ENCODE data around the gene SARS2. TPM values are rescaled to one million over a fixed set of nuclear protein-coding genes. Genes with fewer than 3 reads are reported as not detected.
"Not testable (repeated sequence)": the region's sequence is repeated elsewhere in the genome, so short reads cannot be mapped to it uniquely, and the experiment has no call there.

SARS2 gene
- total RNA-seq, 1 experiment from 2014 or later, result 17.3 TPM

- DNase-seq (ENCODE audit: low read depth), result no peak
Measured at GRCh38 chr19:38892841-38893240, 37.7 kb downstream of the SARS2 start.

DNA sequence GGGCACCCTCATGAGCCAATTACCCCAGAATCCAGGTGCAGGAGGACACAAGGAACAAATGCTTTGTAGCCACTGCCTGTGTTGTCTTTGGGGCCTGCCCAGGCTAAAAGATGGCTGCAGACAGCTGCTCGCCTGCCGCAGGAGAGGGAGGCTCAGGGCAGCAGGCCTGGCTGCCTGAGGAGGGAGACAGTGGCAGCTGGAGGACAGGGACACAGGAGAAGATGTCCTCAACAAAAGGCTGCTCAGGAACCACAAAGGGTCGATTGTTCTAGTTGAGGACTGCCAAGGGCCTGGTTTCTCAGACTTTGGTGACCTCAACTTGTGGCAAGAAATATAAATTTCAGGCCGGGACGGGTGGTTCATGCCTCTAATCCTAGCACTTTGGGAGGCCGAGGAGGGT lies 38.8 kb downstream of the SARS2 start:
- DNase-seq (ENCODE audit: low read depth), result no peak

- no peak for DNase-seq (ENCODE audit: low read depth)
Measured at GRCh38 chr19:38890686-38891085, 39.9 kb downstream of the SARS2 start.

- DNase-seq (ENCODE audit: low read depth), result no peak
Measured at GRCh38 chr19:38889803-38890202, 40.8 kb downstream of the SARS2 start.

DNA sequence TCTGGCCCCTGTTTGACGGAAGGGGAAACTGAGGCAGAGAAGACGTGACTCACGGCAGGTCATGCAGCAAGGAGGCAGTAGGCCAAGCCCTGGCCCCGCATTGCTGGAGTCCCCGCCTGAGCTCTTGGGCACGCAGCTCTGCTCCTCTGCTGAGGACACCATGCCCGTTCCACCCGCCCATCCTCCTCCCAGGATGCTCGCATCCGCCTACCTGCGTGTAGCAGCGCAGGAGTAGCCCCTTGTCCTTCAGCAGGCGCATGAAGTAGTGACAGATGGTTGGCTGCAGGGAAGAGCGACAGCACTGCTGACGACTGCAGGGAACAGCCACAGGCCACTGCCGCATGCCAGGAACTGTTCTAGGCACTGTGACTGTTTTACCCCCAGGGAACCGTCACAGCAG lies 41.7 kb downstream of the SARS2 start:
- DNase-seq (ENCODE audit: low read depth), result no peak

DNA sequence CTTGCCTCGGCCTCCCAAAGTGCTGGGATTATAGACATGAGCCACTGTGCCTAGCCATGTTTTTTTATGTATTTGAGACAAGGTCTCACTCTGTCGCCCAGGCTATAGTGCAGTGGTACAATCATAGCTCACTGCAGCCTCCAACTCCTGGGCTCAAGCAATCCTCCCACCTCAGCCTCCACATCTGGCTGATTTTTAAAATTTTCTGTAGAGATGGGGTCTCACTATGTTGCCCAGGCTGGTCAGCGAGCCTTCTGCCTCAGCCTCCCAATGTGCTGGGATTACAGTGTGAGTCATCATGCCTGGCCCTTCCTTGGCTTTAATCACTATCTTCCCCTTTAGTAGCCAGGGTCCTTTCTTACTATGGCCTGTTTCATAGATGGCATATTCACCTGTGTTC lies 45.9 kb downstream of the SARS2 start:
- not testable (repeated sequence) for DNase-seq (ENCODE audit: low read depth)

DNA sequence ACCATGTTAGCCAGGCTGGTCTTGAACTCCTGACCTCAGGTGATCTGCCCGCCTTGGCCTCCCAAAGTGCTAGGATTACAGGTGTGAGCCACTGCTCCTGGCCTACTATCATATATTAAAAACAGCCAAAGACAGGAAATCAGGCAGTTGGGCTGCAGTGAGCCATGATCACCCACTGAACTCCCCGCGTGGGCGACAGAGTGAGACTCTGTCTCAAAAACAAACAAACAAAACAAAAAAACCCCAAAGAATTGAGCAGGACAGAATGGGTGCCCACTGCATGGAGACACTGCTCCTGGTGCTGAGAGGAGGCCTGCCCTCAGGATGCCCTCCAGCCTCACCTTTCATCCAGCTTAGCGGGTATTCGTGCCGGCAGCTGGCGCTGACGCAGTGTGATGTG lies 47.3 kb downstream of the SARS2 start:
- DNase-seq (ENCODE audit: low read depth), result no peak

DNA sequence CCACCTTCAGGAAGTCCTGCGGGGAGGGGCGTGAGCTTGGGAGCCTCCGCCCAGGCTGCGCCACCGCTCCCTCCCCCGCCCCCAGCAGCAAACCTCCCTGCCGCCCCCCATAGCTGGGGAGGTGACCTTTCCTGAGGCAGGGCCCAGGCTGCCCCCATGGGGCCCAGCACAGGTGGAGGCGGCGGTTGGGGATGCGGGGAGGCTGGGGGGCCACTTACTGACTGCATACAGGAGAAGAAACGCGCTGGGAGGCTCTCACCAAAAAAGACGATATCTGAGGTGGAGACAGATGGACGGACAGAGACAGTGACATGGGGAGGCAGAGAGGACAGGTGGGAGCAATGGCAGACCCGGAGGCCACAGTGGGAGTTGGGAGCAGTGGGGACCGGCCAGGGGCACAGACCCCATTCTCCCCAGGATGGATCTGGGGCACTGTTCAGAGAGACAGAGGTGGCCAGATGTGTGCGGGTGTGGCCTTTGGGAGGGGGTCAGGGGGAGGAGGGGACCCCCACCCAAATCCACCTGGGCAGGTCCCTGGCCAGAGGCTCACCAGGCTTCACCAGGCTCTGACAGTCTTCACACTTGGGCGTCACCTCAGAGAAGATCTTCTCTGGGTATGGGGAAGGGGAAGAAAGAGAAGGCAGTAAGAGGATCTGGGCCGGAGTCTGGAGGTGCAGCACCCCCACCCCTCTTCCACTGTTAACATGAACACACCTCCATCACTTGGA lies 49.5 kb downstream of the SARS2 start:
- no peak for DNase-seq (ENCODE audit: low read depth)

DNA sequence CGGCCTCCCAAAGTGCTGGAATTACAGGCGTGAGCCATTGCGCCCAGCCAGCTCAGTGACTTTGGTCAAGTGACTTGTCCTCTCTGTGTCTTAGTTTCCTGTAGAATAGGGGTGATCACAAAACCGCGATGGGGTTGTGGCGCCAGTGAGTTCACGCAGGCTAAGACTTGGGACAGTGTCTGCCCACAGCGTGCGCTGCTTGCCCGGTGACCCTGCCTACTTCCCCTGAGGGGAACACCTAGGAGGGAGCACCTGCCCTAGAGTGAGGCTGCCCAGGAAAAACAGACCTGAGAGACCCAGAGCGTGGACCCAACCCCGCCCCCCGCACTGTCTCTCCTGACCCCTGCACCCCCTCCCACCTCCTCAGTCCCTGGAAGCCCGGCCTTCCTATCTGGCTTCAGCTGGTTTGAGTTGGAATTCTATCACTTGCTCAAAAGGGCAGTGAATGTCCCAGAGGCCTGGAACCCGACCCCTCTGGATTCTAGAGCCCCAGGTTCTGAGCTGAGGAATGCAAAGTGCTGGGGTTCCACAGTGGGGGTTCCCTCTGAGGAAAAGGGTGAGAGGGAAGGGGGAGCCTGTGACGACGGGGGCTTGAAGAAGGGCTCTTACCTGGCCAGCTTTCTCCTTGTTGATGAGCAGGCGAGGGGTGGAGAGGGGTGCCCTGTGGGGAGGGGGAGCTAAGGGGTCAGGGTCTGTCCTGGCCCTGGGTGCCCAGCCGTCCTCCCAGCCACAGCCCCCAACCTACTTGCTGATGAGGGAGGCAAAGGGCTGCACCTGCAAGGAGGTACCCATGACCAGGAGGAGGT lies 50.3 kb downstream of the SARS2 start:
- DNase-seq (ENCODE audit: low read depth), result no peak

DNA sequence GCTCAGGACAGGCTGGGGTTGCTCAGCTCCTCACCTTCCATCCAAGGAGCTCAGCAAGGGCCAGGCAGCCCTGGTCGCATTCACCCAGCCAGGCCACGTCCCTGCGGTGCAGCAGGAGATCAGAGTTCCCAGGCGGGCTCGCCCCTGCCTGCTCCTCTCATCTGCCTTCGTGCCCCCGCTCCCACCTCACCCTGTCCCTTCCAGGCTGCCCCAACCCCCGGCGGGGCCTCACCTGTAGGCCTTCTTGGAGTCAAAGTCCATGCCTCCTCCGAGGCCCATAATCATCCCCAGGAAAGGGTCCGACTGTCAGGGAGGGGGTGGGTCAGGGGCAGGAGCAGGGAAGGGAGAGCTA lies 51.2 kb downstream of the SARS2 start:
- DNase-seq (ENCODE audit: low read depth), result no peak

GRCh38 chr19:38878575-38879399 lies 51.8 kb downstream of the SARS2 start:
- DNase-seq (ENCODE audit: low read depth), result no peak

GRCh38 chr19:38877781-38878574 lies 52.6 kb downstream of the SARS2 start, which contains the start of gene RINL:
Gene RINL, minus strand, starts transcription at chr19:38878275. Its CDS starts 1,533 bp downstream, at chr19:38876742.
- DNase-seq (ENCODE audit: low read depth), result no peak

GRCh38 chr19:38875656-38876395 lies 54.7 kb downstream of the SARS2 start:
- no peak for DNase-seq (ENCODE audit: low read depth)

DNA sequence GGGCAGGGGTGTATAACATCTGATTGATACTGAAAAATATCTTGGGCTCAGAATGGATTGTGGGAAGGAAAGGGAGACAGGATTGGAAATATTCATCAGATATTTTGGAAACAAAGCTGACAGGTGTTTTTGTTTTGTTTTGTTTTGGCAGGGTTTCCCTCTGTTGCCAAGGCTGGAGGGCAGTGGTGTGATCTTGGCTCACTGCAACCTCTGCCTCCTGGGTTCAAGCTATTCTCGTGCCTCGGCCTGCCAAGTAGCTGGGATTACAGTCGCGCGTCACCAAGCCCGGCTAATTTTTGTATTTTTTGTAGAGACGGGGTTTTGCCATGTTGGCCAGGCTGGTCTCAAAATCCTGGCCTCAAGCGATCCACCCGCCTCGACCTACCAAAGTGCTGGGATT lies 57.2 kb downstream of the SARS2 start:
- DNase-seq (ENCODE audit: low read depth), result not testable (repeated sequence)

DNA sequence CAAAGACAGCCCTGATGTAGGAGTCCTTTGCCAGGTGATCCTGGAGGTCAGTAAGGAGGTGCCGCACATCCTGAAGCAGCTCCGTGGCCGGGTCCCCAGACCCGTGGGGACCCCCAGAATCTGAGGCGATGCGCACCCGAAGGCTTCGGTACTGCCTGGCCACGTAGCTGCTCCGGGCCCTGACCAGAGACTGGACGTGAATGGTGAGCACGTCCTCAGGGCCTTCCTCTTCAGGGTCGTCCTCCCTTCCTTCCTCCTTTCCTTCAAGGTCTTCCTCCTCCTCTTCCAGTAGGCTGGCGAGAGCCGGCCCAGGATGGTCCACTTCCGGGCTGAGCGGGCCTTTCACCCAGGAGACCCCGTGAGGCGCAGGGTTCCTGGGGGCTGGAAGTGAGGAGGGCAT lies 60.0 kb downstream of the SARS2 start:
- DNase-seq (ENCODE audit: low read depth), result no peak

DNA sequence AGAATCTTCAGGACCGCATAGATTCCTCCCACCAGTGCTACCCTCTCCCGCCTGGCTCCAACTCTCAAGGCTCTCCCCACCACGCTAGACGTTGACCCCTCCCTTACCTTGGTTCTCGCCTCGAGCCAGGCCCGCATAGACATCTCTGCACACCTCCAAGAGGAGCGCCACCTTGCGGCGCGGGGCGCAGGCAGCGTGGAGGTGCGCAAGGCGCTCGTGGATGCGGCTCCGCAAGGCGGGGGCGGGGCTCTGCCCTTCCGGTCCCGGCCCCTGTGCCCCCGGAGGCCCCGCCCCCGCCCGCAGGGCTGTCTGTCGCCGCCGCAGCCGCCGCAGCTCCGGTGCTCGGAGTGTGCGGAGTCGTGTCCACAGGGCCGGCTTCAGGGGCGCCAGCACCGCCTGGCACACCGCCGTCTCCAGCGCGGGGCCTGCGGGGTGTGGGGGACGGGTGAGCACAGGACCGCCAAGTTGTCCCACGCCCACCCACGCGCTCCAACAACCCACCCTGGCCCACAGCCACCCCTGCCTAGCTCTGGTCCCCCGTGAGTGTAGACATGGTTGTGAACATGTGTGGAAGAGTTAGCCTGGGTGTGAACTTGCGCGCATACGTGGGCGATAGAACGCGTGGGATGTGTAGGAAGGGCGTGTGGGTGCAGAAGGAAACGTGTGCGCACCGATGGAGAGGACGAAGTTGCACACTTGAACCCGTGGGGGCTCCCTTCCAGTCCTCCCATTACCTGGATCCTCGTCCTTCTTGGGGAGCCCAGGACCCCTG lies 60.5 kb downstream of the SARS2 start:
- peak; percentile 77 for DNase-seq (ENCODE audit: low read depth)

- no peak for DNase-seq (ENCODE audit: low read depth)
Measured at GRCh38 chr19:38869160-38869835, 61.3 kb downstream of the SARS2 start.

DNA sequence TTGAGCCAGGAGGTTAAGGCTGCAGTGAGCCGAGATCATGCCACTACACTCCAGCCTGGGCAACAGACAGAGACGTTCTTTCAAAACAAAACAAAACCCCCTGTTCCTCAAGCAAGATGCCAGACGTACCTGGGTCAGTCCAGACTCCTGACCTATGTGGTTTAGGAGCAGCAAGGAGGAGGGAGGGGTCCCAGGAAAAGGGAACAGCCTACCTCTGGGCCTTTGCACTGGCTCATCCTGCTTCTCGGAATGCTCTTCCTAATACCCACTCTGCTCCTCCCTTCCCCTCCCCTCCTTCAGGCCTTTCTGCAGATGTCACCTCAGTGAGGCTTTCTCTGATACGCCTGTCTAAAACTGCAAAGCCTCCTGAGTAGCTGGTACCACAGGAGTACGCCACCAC lies 62.0 kb downstream of the SARS2 start:
- no peak for DNase-seq (ENCODE audit: low read depth)

- no peak for DNase-seq (ENCODE audit: low read depth)
Measured at GRCh38 chr19:38867171-38867780, 63.3 kb downstream of the SARS2 start.

All from RPMI7951 (cell line).